K562 (cell line): ENCODE data around the gene DMD. TPM values are rescaled to one million over a fixed set of nuclear protein-coding genes. Genes with fewer than 3 reads are reported as not detected.

Experiments used
- ATAC-seq: fragments of 200-7000 bp; cut with Tn5 transposase; 3 replicates; pipeline ENCODE4 v1.9.1; 2020; ENCODE audit warnings: moderate library complexity
- BruUV-seq: library from RNA; stranded (reverse); fragments of 400-500 nt; replicated peaks from 2 replicates; lab custom pipeline; 2021; lab: Mats Ljungman, UMichigan
- CTCF ChIA-PET: fragments of 300-600 bp; formaldehyde crosslinking; extraction: SDS; loops from one replicate; lab custom pipeline; 2021; ENCODE audit warnings: low intra/inter-chr PET ratio; lab: Yijun Ruan, JAX
- POLR2A ChIA-PET: fragments of 300-600, 350-650 bp; sonication (Branson Sonifier 250); formaldehyde crosslinking; extraction: SDS; loops from one replicate; lab custom pipeline; 2021; ENCODE audit warnings: antibody characterized with exemption, inconsistent platforms; lab: Yijun Ruan, JAX
- DNase-seq, 4 experiments: peaks; one replicate each; pipeline versions ENCODE4 v3.0.0 to v3.0.0-alpha.2; 2011 to 2018; ENCODE audit warnings: low spot score in 3 of 4, mixed read lengths in 3 of 4; ENCODE audit errors: extremely low read depth in 1 of 4
- FAIRE-seq: peaks from 2 replicates; lab custom pipeline; 2011; peaks lifted over from hg19 to GRCh38; lab: Jason Lieb, UNC
- H2AFZ ChIP-seq: 2 replicates; pipeline ENCODE4 v1.6.0; 2011; ENCODE audit warnings: low read depth, low read length, control low read depth, inconsistent platforms
- H3K27ac ChIP-seq: fragments of 200-600 bp; 3 replicates; pipeline ENCODE4 v1.8.0; 2011; ENCODE audit warnings: low read depth, mild to moderate bottlenecking, control low read depth, inconsistent platforms, low read length, moderate library complexity, mixed read lengths; ENCODE audit errors: extremely low read depth
- H3K27me3 ChIP-seq, 2 experiments: fragments of 300-600 bp in 1 of 2; 2 replicates in 1 of 2; 3 replicates in 1 of 2; pipeline versions ENCODE4 v1.6.0 to v1.8.0; 2011; ENCODE audit warnings: inconsistent platforms in 2 of 2, low read length in 2 of 2, mild to moderate bottlenecking in 1 of 2, mixed read lengths in 1 of 2, moderate library complexity in 1 of 2; ENCODE audit not compliant: control insufficient read depth in 2 of 2, insufficient read depth in 2 of 2
- H3K36me3 ChIP-seq: fragments of 300-600 bp; 3 replicates; pipeline ENCODE4 v1.8.0; 2011; ENCODE audit warnings: mild to moderate bottlenecking, low read length, inconsistent platforms; ENCODE audit not compliant: control insufficient read depth, insufficient read depth
- H3K4me1 ChIP-seq, 2 experiments: fragments of 200-600 bp in 1 of 2; replicated peaks in 1 of 2; 2 replicates in 1 of 2; 3 replicates in 1 of 2; pipeline versions ENCODE4 v1.5.1 to v1.8.0; 2011; ENCODE audit warnings: inconsistent platforms in 2 of 2, low read length in 2 of 2, mild to moderate bottlenecking in 1 of 2, mixed read lengths in 1 of 2, moderate library complexity in 1 of 2; ENCODE audit not compliant: control insufficient read depth in 2 of 2, insufficient read depth in 2 of 2
- H3K4me2 ChIP-seq: 2 replicates; pipeline ENCODE4 v1.6.1; 2011; ENCODE audit warnings: low read length, control low read depth, inconsistent platforms, mixed read lengths; ENCODE audit not compliant: insufficient read depth
- H3K4me3 ChIP-seq: fragments of 200-600 bp; sonication (generic), shearing (Covaris generic); 2 replicates; pipeline ENCODE4 v1.5.1; 2016; ENCODE audit warnings: control low read depth, inconsistent platforms
- H3K79me2 ChIP-seq: fragments of 200-600 bp; 3 replicates; pipeline ENCODE4 v1.8.0; 2011; ENCODE audit warnings: low read length, inconsistent platforms; ENCODE audit not compliant: control insufficient read depth, insufficient read depth
- H3K9ac ChIP-seq, 2 experiments: 2 replicates each; pipeline versions ENCODE4 v1.6.0 to v1.6.1; 2011; ENCODE audit warnings: low read depth in 2 of 2, low read length in 2 of 2, control low read depth in 1 of 2, inconsistent platforms in 1 of 2, mild to moderate bottlenecking in 1 of 2, mixed read lengths in 1 of 2; ENCODE audit not compliant: insufficient read depth in 1 of 2
- H3K9me1 ChIP-seq: one replicate; pipeline ENCODE4 v1.6.0; 2011; ENCODE audit warnings: inconsistent platforms, mild to moderate bottlenecking, low read length, moderate library complexity; ENCODE audit not compliant: control insufficient read depth, insufficient read depth
- H3K9me3 ChIP-seq: replicated peaks from 2 replicates; pipeline ENCODE4 v1.5.1; 2011; ENCODE audit warnings: low read depth, low read length, inconsistent platforms; ENCODE audit not compliant: control insufficient read depth, insufficient read depth
- H4K20me1 ChIP-seq: replicated peaks from 2 replicates; pipeline ENCODE4 v1.6.1; 2011; ENCODE audit warnings: low read length, inconsistent platforms, mixed read lengths; ENCODE audit not compliant: control insufficient read depth, insufficient read depth
- DNMT1 ChIP-seq: fragments of 450-650 bp; IDR thresholded peaks from 2 replicates; pipeline ENCODE4 v1.6.1; 2016; ENCODE audit warnings: antibody characterized with exemption, mild to moderate bottlenecking
- FOXP1 ChIP-seq: sonication (generic); formaldehyde crosslinking; IDR thresholded peaks from 2 replicates; pipeline ENCODE4 v1.8.0; 2022; ENCODE audit warnings: mild to moderate bottlenecking, missing genetic modification reagents
- GABPB1 ChIP-seq: sonication (generic); formaldehyde crosslinking; IDR thresholded peaks from 2 replicates; pipeline ENCODE4 v1.8.0; 2022; ENCODE audit warnings: mild to moderate bottlenecking, missing genetic modification reagents
- HDAC6 ChIP-seq: IDR thresholded peaks from 2 replicates; pipeline ENCODE4 v1.6.1; 2012; ENCODE audit warnings: low read depth, mild to moderate bottlenecking, control low read depth, inconsistent platforms, low read length, moderate library complexity
- KDM1A ChIP-seq, 2 experiments: fragments of 450-650 bp; IDR thresholded peaks; 2 replicates each; pipeline ENCODE4 v1.6.1; 2016; ENCODE audit warnings: mild to moderate bottlenecking in 2 of 2
- KHSRP ChIP-seq: fragments of 450-650 bp; IDR thresholded peaks from 2 replicates; pipeline ENCODE4 v1.6.1; 2017
- PRPF4 ChIP-seq: fragments of 200-400 bp; formaldehyde crosslinking; IDR thresholded peaks from one replicate; pipeline ENCODE4 v1.6.1; 2017; ENCODE audit warnings: low read length, low read depth, mild to moderate bottlenecking; ENCODE audit not compliant: insufficient read depth, poor library complexity, severe bottlenecking
- RAD51 ChIP-seq: fragments of 450-650 bp; IDR thresholded peaks from 2 replicates; pipeline ENCODE4 v1.7.1; 2016; ENCODE audit warnings: low read depth, mild to moderate bottlenecking, borderline replicate concordance
- TAF1 ChIP-seq: IDR thresholded peaks from 2 replicates; pipeline ENCODE4 v1.6.1; 2011; ENCODE audit warnings: mild to moderate bottlenecking, low read length, moderate library complexity; ENCODE audit not compliant: insufficient read depth, control insufficient read depth, severe bottlenecking; ENCODE audit errors: extremely low read depth
- THRAP3 ChIP-seq: fragments of 450-650 bp; IDR thresholded peaks from 2 replicates; pipeline ENCODE4 v1.6.1; 2016; ENCODE audit warnings: mild to moderate bottlenecking, inconsistent platforms, borderline replicate concordance
- U2AF1 ChIP-seq: fragments of 200-400 bp; formaldehyde crosslinking; optimal IDR thresholded peaks from 2 replicates; pipeline ENCODE3; 2017; ENCODE audit warnings: mild to moderate bottlenecking, low read depth, low read length, moderate library complexity
- ZNF584 ChIP-seq: fragments of 200-800 bp; sonication (Bioruptor generic); IDR thresholded peaks from 2 replicates; pipeline ENCODE4 v1.6.1; 2016; ENCODE audit warnings: low read depth, mild to moderate bottlenecking, missing genetic modification characterization, missing compliant biosample characterization
- WGBS: fragments of 100-300 bp; shearing (Covaris generic); methylation state at CpG from one replicate; pipeline ENCODE4 v1.1.6; 2016; ENCODE audit warnings: low coverage, mixed read lengths; ENCODE audit not compliant: insufficient coverage; ENCODE audit errors: missing lambda C conversion rate; 5-methylcytosine and 5-hydroxymethylcytosine counted together
- in situ Hi-C: fragments of 300-500 bp; cut with MboI; formaldehyde crosslinking; loops from 4 replicates; pipeline ENCODE4 v1.15.0; 2018; ENCODE audit warnings: inconsistent platforms, mixed read lengths
- intact Hi-C: fragments of 100-400 bp; cut with micrococcal nuclease; formaldehyde crosslinking; loops from 2 replicates; pipeline ENCODE4 v1.14.2; 2022
- polyA plus RNA-seq, 8 experiments: library from polyadenylated mRNA; depleted of rRNA in 4 of 8; stranded (reverse) in 5 of 8; unstranded in 3 of 8; fragments of >200 nt; fragmentation: Nextera tagmentation in 2 of 8; fragmentation: Illumina TruSeq in 1 of 8; extraction: Ambion mirVana in 2 of 8; extraction: Trizol in 1 of 8; gene quantifications; 2 replicates each; pipeline versions ENCODE4 v1.2.1 to v1.2.3, GENCODE V29; 2011 to 2014; ENCODE audit warnings: inconsistent platforms in 1 of 8, missing spikeins in 1 of 8
- total RNA-seq, 7 experiments: library from RNA; depleted of rRNA in 6 of 7; stranded (reverse); fragments of >200 nt in 6 of 7; fragmentation: Illumina TruSeq in 2 of 7; extraction: Trizol in 2 of 7; gene quantifications; 2 replicates each; pipeline versions ENCODE4 v1.2.1 to v1.2.3, GENCODE V29; 2011 to 2021; ENCODE audit warnings: low replicate concordance in 1 of 7
- TF ChIP-seq, protein P1 (sequence below): sonication (generic); formaldehyde crosslinking; IDR thresholded peaks from 2 replicates; pipeline ENCODE4 v1.8.0; 2022; ENCODE audit warnings: missing genetic modification reagents, mild to moderate bottlenecking, borderline replicate concordance
- TF ChIP-seq, protein P2 (sequence below): fragments of 250-450 bp; sonication (Bioruptor Pico); IDR thresholded peaks from 2 replicates; pipeline ENCODE4 v1.8.0; 2022; ENCODE audit warnings: inconsistent platforms

Gene DMD
- total and polyA plus RNA-seq, 9 of the 15 experiments (the other 6 are each of a cell fraction or from before 2014, with no cell fraction given): 3.8 to 20.4 (median 11.4) TPM

DNA sequence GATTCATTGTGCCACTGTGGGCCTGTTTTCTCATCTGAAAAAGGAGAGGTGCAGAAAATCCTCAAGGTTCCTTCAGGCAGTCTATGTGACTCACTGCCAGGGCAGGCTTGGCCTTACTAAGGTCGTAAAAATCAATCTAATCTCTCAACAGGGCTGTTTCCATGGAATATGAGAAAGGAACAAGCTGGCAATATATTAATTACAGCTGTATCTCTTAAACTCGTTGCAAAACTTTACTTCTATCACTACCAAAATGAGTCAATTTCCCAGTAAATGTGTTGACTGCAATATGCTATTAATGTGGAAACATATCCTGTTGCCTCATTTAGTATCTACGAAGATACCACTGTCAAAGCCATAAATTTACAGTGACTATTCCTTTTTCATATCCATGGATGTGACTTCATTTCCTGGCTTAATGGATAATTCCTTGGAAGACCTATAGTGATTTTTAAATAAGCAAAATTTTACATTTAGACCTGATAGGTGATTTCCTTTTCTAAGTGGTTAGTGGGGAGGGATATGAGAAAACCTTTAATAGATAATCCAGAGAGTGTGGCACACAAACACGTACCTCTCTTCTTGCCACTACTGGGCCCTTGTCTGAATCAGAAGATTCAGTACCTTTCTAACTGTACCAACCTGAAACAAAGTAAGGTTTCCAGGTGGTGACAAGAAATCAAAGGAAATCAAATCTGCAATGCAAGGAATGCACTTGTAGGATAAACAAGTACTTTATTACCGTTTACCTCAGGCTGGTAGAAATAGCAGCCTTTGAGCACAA lies 2012.1 kb downstream of the DMD start (continued):
- TF ChIP-seq RAD51: no peak
- TF ChIP-seq HDAC6: no peak
- no peak for TF ChIP-seq DNMT1
- TF ChIP-seq KHSRP: no peak
- no peak for TF ChIP-seq PRPF4
- no peak for TF ChIP-seq ZNF584 (CRISPR knock-in tag)

DNA sequence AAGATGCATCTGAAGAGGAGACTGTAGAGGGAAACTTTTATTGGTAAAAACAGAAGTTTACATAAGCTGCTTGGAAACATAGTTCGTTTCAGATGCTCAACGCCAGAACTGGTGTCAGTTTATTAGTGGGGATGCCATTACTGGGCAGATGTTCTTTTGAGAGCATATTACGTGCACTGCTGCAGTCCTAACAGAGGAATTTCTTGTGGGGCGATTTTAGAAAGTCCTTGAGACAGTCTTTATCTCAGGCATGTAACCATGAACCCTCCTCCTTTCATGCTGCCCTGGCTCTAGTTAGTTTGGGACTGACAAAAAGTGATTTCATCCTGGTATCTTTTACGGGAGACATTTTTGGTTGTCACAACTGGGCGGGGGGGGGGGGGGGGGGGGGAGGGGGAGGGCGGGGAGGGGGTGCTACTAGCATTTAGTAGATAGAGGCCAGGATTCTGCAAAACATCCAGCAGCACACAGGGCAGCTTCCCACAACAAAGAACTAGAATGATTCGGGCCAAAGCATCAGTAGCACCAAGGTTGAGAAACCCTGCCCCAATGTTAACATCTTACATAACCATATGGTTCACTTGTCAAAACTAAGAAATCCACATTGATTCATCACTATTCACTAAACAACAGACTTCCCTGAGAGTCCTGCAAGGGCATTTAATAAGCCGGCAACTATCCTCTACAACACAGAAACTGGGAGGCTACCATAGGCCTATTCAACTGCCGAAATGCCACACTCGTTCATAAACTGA lies 2021.0 kb downstream of the DMD start:
- ChIA-PET POLR2A (no interaction called here), CTCF (no interaction called here)
- H3K4me2 ChIP-seq: no peak overlapping the region
- no peaks in the 10 kb centered on the region for H3K9me1 ChIP-seq
- H3K9ac ChIP-seq: no peak overlapping the region
- DNase-seq (no peak), ATAC-seq (no peak)
- no peaks in the 10 kb centered on the region for H3K27me3 ChIP-seq
- in situ Hi-C loops: no loop called here
- WGBS: 37% methylated on average over 8 of the region's 11 CpGs
- H3K27ac ChIP-seq: no peak overlapping the region
- no peak for TF ChIP-seq THRAP3
- TF ChIP-seq TAF1: no peak
- TF ChIP-seq, protein P1, sequence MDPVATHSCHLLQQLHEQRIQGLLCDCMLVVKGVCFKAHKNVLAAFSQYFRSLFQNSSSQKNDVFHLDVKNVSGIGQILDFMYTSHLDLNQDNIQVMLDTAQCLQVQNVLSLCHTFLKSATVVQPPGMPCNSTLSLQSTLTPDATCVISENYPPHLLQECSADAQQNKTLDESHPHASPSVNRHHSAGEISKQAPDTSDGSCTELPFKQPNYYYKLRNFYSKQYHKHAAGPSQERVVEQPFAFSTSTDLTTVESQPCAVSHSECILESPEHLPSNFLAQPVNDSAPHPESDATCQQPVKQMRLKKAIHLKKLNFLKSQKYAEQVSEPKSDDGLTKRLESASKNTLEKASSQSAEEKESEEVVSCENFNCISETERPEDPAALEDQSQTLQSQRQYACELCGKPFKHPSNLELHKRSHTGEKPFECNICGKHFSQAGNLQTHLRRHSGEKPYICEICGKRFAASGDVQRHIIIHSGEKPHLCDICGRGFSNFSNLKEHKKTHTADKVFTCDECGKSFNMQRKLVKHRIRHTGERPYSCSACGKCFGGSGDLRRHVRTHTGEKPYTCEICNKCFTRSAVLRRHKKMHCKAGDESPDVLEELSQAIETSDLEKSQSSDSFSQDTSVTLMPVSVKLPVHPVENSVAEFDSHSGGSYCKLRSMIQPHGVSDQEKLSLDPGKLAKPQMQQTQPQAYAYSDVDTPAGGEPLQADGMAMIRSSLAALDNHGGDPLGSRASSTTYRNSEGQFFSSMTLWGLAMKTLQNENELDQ (CRISPR knock-in tag): no peak
- no peak for TF ChIP-seq U2AF1
- no peak for TF ChIP-seq FOXP1
- no peak for TF ChIP-seq KDM1A (IDR thresholded peaks at IDR 0.05)
- TF ChIP-seq GABPB1 (CRISPR knock-in tag): no peak
- TF ChIP-seq, protein P2, sequence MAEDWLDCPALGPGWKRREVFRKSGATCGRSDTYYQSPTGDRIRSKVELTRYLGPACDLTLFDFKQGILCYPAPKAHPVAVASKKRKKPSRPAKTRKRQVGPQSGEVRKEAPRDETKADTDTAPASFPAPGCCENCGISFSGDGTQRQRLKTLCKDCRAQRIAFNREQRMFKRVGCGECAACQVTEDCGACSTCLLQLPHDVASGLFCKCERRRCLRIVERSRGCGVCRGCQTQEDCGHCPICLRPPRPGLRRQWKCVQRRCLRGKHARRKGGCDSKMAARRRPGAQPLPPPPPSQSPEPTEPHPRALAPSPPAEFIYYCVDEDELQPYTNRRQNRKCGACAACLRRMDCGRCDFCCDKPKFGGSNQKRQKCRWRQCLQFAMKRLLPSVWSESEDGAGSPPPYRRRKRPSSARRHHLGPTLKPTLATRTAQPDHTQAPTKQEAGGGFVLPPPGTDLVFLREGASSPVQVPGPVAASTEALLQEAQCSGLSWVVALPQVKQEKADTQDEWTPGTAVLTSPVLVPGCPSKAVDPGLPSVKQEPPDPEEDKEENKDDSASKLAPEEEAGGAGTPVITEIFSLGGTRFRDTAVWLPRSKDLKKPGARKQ (CRISPR knock-in tag): no peak
- TF ChIP-seq, all 486 proteins: peak for 0
- Histone ChIP-seq H3K4me1 (no peaks in the 10 kb centered on the region), H2AFZ (no peak overlapping the region), H3K36me3 (no peaks in the 10 kb centered on the region), H4K20me1 (no peaks in the 10 kb centered on the region), H3K4me3 (no peak overlapping the region), H3K9me3 (no peaks in the 10 kb centered on the region), H3K79me2 (no peaks in the 10 kb centered on the region)
- no peak for FAIRE-seq
- BruUV-seq: no TSS peak
- intact Hi-C loops: no loop called here
